LNCaP clone FGC (cell line): ENCODE measurements around the gene CD274.

Experiments
- DNase-seq: peaks from one replicate; pipeline ENCODE4 v3.0.0-alpha.2; 2011; ENCODE audit warnings: low read depth
- H3K4me3 ChIP-seq: 2 replicates; pipeline ENCODE4 v1.5.1; 2011; ENCODE audit warnings: mild to moderate bottlenecking, low read depth, low read length, control low read depth
- TF ChIP-seq, protein P1 (sequence below): IDR thresholded peaks from 2 replicates; pipeline ENCODE4 v1.5.1; 2012; ENCODE audit warnings: mild to moderate bottlenecking; ENCODE audit not compliant: control insufficient read depth, insufficient read depth; ENCODE audit errors: extremely low read depth

CD274 gene

DNA sequence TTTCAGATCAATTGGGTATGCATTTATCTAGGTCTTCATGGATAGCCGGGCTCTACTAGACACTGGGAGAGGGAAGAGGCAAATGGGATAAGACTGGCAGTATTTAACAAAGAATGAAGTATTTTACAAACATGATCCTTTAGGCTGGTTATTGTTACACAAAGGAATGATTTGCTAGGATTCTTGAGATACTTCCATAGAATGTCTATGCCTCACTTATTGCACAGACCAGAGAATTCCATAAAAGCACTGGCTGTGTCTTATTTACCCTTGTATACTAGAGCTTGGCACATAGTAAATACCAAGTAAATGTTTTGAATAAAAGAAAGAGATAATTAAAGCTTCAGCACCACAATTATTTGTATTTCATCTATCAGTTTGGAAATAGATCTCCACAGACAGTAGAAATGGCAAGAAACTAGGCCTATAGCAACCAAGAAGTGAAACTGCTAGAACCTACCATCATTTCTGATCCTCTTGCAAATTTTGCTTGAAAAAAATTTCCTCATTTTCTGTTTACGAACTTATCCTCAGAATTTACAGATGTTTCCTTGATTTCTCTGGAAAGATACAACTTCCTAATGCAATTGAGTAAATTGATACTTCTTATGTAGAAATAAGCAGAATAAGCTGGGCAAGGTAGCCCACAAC is 63.7 kb downstream of the CD274 start:
- no peak overlapping the region for H3K4me3 ChIP-seq
- TF ChIP-seq, protein P1, sequence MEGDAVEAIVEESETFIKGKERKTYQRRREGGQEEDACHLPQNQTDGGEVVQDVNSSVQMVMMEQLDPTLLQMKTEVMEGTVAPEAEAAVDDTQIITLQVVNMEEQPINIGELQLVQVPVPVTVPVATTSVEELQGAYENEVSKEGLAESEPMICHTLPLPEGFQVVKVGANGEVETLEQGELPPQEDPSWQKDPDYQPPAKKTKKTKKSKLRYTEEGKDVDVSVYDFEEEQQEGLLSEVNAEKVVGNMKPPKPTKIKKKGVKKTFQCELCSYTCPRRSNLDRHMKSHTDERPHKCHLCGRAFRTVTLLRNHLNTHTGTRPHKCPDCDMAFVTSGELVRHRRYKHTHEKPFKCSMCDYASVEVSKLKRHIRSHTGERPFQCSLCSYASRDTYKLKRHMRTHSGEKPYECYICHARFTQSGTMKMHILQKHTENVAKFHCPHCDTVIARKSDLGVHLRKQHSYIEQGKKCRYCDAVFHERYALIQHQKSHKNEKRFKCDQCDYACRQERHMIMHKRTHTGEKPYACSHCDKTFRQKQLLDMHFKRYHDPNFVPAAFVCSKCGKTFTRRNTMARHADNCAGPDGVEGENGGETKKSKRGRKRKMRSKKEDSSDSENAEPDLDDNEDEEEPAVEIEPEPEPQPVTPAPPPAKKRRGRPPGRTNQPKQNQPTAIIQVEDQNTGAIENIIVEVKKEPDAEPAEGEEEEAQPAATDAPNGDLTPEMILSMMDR = no peak
- DNase-seq = no peak

DNA sequence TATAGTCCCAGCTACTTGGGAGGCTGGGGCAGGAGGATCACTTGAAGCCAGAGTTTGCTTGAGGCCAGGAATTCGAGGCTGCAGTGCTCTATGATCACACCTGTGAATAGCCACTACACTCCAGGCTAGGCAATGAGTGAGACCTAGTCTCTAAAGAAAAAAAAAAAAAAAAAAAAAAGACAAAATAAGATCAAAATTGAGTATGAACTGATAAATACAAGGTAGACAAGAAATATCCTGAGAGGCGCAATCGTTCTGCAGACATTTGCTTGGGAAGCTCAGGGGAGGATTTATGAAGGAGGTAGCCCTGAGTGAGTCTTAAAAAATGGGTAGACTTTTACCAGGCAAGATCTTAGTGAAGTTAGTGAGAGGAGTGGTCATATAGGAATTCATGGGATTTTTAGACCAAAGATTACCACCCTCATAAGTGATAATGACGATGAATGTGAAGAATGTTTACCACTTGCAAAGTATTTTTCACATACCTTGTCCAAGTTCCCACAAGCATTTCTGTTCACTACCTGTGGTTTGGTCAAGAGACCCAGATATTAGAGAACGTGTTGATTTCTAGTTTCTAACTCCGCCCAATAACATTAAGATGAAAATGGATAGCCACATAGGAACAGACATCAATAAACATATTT is 64.4 kb downstream of the CD274 start:
- TF ChIP-seq, protein P1 = no peak
- DNase-seq = no peak
- no peak overlapping the region for H3K4me3 ChIP-seq

DNA sequence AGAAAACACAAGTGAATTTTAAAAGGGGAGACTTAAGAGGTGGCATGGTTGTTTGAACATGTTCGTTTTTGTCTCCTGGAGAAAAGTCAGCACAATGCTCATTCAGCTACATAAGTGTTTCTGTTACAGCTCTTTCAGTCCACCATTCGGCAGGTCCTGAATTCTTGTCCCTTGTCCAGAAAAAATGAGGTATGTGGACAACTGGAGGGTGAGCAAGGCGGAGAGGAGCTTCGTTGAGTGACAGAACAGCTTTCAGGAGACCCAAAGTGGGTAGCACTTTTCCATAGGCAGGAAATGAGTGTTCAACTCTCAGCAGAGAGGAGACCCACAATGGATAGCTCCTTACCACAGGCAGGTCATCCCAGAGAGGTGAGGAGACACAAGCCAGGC is 64.9 kb downstream of the CD274 start:
- DNase-seq = no peak
- TF ChIP-seq, protein P1 = no peak
- no peak overlapping the region for H3K4me3 ChIP-seq

DNA sequence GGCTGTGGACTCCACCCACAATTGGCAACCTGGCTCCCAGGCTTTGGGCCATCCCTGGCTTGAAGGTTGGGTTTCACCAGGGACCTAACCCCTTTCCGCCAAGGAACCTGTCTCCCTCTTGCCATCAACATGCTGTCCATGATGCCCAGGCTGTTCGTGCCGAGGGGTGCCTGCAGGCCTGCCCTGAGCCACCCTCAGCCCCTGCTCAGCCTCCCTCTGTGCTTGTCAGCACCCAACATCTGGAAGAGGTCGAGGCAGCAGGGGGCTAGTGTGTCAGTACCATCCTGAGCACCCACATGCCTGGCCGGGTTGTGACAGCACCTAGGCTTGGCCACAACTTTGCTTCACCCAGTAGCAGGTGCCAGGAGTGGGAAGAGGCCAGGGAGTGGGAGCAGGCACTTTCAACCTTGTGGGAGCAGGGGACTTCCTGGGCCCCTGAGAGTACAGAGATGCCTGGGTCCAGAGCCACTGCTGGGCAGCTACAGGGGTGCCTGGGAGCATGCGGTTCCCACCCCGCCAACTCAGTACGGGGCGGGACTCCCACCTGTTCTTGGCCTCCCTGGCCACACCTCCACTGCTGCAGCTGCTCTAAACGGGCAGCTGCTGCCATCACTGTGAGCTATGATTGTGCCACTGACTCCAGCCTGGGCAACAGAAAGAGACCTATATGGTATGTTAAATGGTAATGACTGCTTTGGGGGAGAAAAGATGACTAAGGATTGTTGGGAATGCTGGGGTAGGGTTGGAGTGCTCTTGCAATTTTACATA is 66.3 kb downstream of the CD274 start:
- DNase-seq = no peak
- TF ChIP-seq, protein P1 = no peak
- no peak overlapping the region for H3K4me3 ChIP-seq

DNA sequence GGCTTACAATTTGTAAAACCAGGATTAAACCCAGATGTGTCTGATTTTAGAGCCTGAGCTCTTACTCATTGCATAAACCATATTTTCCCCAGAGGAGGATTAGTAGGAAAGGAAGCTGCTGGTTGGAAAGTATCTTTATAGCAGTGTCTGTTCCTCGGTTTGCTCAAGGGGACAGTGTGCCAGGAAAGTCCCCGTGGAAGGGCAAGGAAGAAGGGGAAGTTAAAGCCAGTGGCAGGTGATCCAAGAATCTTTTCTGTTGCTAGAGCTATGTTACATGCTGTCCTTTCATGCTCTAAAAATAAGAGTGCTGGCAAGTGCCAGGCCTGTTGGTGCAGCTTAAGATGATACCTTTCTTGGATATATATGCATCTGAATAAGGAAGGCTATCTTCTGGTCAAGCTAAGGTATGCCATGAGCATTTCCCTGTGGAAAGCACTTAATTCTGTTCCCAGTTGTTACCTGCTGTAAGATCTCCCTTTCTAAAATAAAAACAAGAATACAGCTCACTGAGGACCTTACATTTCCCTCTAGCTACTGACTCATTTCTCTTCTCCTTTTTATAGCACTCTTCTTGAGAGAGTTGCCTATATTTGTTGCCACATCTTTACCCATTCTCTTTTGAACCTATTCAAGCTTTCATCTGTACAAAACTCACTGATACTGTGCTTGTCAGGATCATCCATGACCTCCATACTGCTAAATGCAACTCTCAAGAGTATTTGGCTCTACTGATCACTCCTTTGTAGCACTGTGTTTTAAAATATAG is 68.0 kb downstream of the CD274 start:
- TF ChIP-seq, protein P1 = no peak
- no peak for DNase-seq
- no peak overlapping the region for H3K4me3 ChIP-seq

DNA sequence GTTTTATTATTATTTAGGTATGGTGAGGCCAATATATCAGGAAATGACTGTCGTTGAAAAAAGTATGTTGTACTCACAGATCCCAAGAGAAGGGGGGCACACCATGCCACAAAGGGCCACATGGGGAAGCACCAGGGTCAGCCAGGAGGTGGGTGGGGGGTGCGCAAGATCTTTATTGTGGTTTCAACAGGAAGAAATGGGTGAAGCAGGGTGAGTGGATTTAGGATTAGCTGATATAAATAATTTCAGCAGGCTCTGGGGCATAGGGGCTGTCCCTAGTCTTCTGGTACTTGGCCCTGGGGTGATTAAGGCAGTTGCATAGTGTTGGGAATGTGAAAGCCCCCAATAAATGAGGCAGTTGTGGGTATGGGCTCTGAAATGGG is 68.6 kb downstream of the CD274 start:
- no peak overlapping the region for H3K4me3 ChIP-seq
- DNase-seq = no peak
- TF ChIP-seq, protein P1 = no peak
